Measurements from ENCODE around the gene GRM4. TPM values are rescaled to one million over a fixed set of nuclear protein-coding genes. Genes with fewer than 3 reads are reported as not detected.

GRM4 gene
- total and polyA plus RNA-seq, 4 donors, result not detected

DNA sequence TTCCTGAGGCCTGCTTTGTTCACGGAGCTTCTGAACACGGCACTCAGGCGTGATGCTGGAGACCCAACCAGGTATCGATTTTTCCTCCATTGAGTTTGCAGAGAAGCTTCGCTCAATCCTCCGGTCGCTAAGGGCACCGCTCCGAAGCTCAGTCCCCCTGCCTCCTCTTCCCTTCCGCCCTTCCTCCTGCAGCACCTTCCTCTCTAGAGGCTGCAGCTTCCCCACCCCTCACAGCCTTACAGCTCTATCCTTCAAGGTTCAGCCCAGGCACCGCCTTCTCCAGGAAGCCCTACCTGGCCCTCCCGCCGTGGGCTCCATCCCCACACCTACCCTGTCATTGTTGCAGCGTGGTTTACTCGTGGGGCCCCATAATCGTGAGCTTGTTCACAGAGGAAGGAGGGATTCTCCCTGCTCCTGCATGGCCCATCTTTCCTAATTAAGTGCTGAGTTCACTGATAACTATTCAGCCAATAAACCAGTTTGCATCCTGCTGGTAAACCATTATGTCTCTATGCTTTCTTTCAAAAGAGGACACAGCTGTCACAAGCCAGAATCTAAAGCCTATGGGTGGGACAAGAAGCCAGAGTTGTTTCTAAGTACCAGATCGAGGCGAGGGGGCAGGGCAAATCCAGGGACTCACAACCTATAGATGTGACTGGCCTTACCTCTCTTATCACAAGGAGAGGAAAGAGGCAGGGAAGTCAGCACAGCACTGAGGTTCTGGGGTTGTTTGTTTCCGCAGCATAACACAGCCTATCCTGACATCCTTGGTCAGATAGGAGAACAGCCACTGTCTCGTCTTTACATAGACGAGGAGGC is 152.0 kb downstream of the GRM4 start:
- H3K27me3 ChIP-seq (ENCODE audit: control insufficient read depth in 4 of 4, insufficient read depth in 4 of 4, low read length in 3 of 4), result no peaks in the 10 kb centered on the region
- no peak for DNase-seq (ENCODE audit: low spot score)
- H3K4me1 ChIP-seq (ENCODE audit: control insufficient read depth in 4 of 4, insufficient read depth in 4 of 4, low read length in 3 of 4), result peaks cover 5 to 15% (median 10%) of the 10 kb centered on the region in 4 donors
- H3K4me3 ChIP-seq (ENCODE audit: low read depth in 1 of 3, low read length in 3 of 3), result no peak overlapping the region
- H3K36me3 ChIP-seq (ENCODE audit: control insufficient read depth in 4 of 4, insufficient read depth in 3 of 4, low read depth in 1 of 4, low read length in 3 of 4), result no peaks in the 10 kb centered on the region
- WGBS, result 76% methylated on average over 21 of the region's 21 CpGs
- TF ChIP-seq TAF1 (conservative IDR thresholded peaks at IDR 0.05), result no peak
- no peak for TF ChIP-seq GABPA (IDR thresholded peaks at IDR 0.05 in 1 of 2, conservative IDR thresholded peaks at IDR 0.05 in 1 of 2)
- TF ChIP-seq, protein P1, sequence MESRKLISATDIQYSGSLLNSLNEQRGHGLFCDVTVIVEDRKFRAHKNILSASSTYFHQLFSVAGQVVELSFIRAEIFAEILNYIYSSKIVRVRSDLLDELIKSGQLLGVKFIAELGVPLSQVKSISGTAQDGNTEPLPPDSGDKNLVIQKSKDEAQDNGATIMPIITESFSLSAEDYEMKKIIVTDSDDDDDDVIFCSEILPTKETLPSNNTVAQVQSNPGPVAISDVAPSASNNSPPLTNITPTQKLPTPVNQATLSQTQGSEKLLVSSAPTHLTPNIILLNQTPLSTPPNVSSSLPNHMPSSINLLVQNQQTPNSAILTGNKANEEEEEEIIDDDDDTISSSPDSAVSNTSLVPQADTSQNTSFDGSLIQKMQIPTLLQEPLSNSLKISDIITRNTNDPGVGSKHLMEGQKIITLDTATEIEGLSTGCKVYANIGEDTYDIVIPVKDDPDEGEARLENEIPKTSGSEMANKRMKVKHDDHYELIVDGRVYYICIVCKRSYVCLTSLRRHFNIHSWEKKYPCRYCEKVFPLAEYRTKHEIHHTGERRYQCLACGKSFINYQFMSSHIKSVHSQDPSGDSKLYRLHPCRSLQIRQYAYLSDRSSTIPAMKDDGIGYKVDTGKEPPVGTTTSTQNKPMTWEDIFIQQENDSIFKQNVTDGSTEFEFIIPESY (IDR thresholded peaks at IDR 0.05), result no peak
- TF ChIP-seq, protein P2, sequence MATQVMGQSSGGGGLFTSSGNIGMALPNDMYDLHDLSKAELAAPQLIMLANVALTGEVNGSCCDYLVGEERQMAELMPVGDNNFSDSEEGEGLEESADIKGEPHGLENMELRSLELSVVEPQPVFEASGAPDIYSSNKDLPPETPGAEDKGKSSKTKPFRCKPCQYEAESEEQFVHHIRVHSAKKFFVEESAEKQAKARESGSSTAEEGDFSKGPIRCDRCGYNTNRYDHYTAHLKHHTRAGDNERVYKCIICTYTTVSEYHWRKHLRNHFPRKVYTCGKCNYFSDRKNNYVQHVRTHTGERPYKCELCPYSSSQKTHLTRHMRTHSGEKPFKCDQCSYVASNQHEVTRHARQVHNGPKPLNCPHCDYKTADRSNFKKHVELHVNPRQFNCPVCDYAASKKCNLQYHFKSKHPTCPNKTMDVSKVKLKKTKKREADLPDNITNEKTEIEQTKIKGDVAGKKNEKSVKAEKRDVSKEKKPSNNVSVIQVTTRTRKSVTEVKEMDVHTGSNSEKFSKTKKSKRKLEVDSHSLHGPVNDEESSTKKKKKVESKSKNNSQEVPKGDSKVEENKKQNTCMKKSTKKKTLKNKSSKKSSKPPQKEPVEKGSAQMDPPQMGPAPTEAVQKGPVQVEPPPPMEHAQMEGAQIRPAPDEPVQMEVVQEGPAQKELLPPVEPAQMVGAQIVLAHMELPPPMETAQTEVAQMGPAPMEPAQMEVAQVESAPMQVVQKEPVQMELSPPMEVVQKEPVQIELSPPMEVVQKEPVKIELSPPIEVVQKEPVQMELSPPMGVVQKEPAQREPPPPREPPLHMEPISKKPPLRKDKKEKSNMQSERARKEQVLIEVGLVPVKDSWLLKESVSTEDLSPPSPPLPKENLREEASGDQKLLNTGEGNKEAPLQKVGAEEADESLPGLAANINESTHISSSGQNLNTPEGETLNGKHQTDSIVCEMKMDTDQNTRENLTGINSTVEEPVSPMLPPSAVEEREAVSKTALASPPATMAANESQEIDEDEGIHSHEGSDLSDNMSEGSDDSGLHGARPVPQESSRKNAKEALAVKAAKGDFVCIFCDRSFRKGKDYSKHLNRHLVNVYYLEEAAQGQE (IDR thresholded peaks at IDR 0.05), result no peak
- TF ChIP-seq SP1 (IDR thresholded peaks at IDR 0.05), result no peak
- no peak for TF ChIP-seq FOXA2 (IDR thresholded peaks at IDR 0.05)
- TF ChIP-seq NR2F2 (IDR thresholded peaks at IDR 0.05), result no peak
- no peak for TF ChIP-seq FOXA1 (IDR thresholded peaks at IDR 0.05)
- TF ChIP-seq, protein P3, sequence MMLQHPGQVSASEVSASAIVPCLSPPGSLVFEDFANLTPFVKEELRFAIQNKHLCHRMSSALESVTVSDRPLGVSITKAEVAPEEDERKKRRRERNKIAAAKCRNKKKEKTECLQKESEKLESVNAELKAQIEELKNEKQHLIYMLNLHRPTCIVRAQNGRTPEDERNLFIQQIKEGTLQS (IDR thresholded peaks at IDR 0.05), result no peak
- no peak for TF ChIP-seq EGR1 (IDR thresholded peaks at IDR 0.05; ENCODE audit: low read depth in 2 of 2)
- TF ChIP-seq, protein P4, sequence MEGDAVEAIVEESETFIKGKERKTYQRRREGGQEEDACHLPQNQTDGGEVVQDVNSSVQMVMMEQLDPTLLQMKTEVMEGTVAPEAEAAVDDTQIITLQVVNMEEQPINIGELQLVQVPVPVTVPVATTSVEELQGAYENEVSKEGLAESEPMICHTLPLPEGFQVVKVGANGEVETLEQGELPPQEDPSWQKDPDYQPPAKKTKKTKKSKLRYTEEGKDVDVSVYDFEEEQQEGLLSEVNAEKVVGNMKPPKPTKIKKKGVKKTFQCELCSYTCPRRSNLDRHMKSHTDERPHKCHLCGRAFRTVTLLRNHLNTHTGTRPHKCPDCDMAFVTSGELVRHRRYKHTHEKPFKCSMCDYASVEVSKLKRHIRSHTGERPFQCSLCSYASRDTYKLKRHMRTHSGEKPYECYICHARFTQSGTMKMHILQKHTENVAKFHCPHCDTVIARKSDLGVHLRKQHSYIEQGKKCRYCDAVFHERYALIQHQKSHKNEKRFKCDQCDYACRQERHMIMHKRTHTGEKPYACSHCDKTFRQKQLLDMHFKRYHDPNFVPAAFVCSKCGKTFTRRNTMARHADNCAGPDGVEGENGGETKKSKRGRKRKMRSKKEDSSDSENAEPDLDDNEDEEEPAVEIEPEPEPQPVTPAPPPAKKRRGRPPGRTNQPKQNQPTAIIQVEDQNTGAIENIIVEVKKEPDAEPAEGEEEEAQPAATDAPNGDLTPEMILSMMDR (IDR thresholded peaks at IDR 0.05; ENCODE audit: low read depth, low read length, missing input control), result no peak
- TF ChIP-seq HNF4G (IDR thresholded peaks at IDR 0.05), result no peak
- no peak for TF ChIP-seq RXRA (IDR thresholded peaks at IDR 0.05)
- no peak for TF ChIP-seq RAD21 (IDR thresholded peaks at IDR 0.05)
- TF ChIP-seq YY1 (IDR thresholded peaks at IDR 0.05), result no peak
- H3K9me3 ChIP-seq (ENCODE audit: control insufficient read depth in 4 of 4, low read length in 3 of 4), result no peaks in the 10 kb centered on the region
- H3K9ac ChIP-seq (ENCODE audit: low read depth in 1 of 2, low read length in 2 of 2), result no peak overlapping the region
- H3K27ac ChIP-seq (ENCODE audit: low read depth in 1 of 2, low read length in 2 of 2), result no peak overlapping the region
